Globus pallidus (tissue), 1 donor: ENCODE results near the gene ALDH8A1.

Experiments
- DNase-seq: peaks from one replicate; pipeline ENCODE4 v3.0.0-alpha.2; 2015; ENCODE audit warnings: low spot score

Gene ALDH8A1

DNA sequence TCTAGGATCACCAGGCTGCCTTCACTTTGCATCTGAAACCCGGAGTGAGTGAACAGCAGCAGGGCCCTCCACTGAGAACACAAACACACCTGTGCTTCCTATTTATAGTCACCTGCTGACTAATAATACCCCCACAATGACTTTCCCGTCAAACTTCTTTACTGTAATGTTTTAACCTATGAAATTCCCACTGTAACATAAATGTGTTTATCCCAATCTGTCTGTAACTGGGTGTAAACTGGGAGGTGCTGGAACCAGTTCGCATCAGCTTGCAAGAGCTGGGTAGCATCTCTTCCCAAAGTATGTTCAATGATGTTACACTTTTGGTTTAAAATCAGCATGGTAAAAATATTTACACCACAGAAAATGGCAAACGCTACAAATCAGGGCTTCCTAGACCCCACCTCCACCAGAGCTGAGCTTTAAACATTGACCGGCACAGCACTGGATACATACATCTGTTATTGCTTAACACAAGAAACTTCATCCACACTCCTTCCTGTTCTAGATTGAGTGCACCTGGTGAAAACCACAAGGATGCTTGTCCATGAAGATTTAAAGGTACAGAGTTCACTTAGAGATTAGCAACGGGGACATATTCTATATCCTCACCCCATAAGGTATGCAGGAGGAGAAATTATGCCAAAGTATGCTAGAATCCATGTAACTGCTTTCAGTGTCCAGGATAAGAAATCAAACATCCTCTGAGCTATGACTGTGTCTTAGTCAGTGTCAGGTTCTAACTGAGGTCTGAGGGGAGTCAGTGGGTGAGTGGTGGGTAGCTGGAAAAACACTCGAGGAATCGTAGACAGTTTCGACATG is 79.0 kb downstream of the ALDH8A1 start:
- DNase-seq, result no peak

DNA sequence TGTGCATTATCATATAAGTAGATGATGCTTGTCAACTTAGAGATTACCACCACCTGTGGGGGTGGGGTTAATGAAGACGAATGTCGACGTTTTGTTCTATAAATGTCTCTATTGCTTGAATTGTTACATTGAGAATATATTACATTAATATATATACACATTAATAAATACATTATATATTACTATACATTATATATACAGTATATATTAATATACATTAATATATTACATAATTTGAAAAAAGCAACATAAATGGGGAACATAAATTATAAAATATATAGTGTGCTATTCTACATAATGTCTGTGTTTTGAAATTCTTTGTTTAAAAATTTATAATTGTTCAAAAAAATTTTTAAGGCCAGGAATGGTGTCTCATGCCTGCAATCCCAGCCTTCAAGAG is 81.1 kb downstream of the ALDH8A1 start:
- no peak for DNase-seq
